Osteocyte (in vitro differentiated cells): ENCODE measurements around the gene GPC6. TPM values are rescaled to one million over a fixed set of nuclear protein-coding genes. Genes with fewer than 3 reads are reported as not detected.
A peak's percentile ranks its signal among the peaks of the same experiment; 100 is the strongest.

Experiments used
- DNase-seq: peaks from one replicate; pipeline ENCODE4 v3.0.0; 2021; ENCODE audit warnings: mixed read lengths; ENCODE audit not compliant: unreplicated experiment; ENCODE audit errors: extremely low spot score
- H3K27ac Mint-ChIP-seq: one replicate; pipeline ENCODE4 v1.8.0; 2021; ENCODE audit warnings: mild to moderate bottlenecking, mixed read lengths; ENCODE audit not compliant: unreplicated experiment
- H3K27me3 Mint-ChIP-seq: one replicate; pipeline ENCODE4 v1.8.0; 2021; ENCODE audit warnings: mixed read lengths; ENCODE audit not compliant: unreplicated experiment
- H3K36me3 Mint-ChIP-seq: one replicate; pipeline ENCODE4 v1.8.0; 2021; ENCODE audit warnings: mixed read lengths; ENCODE audit not compliant: unreplicated experiment
- H3K4me1 Mint-ChIP-seq: one replicate; pipeline ENCODE4 v1.8.0; 2021; ENCODE audit warnings: mixed read lengths; ENCODE audit not compliant: unreplicated experiment
- H3K4me3 Mint-ChIP-seq: one replicate; pipeline ENCODE4 v1.8.0; 2021; ENCODE audit warnings: mild to moderate bottlenecking, moderate library complexity, mixed read lengths; ENCODE audit not compliant: unreplicated experiment
- H3K9me3 Mint-ChIP-seq: one replicate; pipeline ENCODE4 v1.8.0; 2021; ENCODE audit warnings: mixed read lengths; ENCODE audit not compliant: unreplicated experiment
- CTCF ChIP-seq: fragments of 200-600 bp; sonication (generic); IDR thresholded peaks from 2 replicates; pipeline ENCODE4 v1.5.0; 2021; ENCODE audit warnings: antibody characterized with exemption, mild to moderate bottlenecking, moderate library complexity
- total RNA-seq: library from RNA; stranded (reverse); gene quantifications from 2 replicates; pipeline ENCODE4 v1.2.1, GENCODE V29; 2021

GPC6 gene
- total RNA-seq, 1 donor from 2014 or later = 125 TPM

GRCh38 chr13:94332359-94333096, 1105.9 kb downstream of the GPC6 start:
- H3K9me3 Mint-ChIP-seq = no peaks in the 10 kb centered on the region
- H3K4me3 Mint-ChIP-seq = no peak overlapping the region
- no peaks in the 10 kb centered on the region for H3K27me3 Mint-ChIP-seq
- H3K27ac Mint-ChIP-seq = no peak overlapping the region
- no peak for DNase-seq
- peaks cover 43% of the 10 kb centered on the region for H3K4me1 Mint-ChIP-seq
- H3K36me3 Mint-ChIP-seq = peaks cover 8% of the 10 kb centered on the region
- no peak for TF ChIP-seq CTCF

- TF ChIP-seq CTCF = no peak
- H3K9me3 Mint-ChIP-seq = no peaks in the 10 kb centered on the region
- peaks cover 37% of the 10 kb centered on the region for H3K4me1 Mint-ChIP-seq
- H3K27ac Mint-ChIP-seq = no peak overlapping the region
- peaks cover 8% of the 10 kb centered on the region for H3K36me3 Mint-ChIP-seq
- H3K27me3 Mint-ChIP-seq = no peaks in the 10 kb centered on the region
- H3K4me3 Mint-ChIP-seq = no peak overlapping the region
- no peak for DNase-seq
Observed at GRCh38 chr13:94333131-94333820, 1106.7 kb downstream of the GPC6 start.

GRCh38 chr13:94335761-94336526, 1109.3 kb downstream of the GPC6 start:
- Mint-ChIP-seq H3K27ac (peak overlapping the region; percentile 40), H3K36me3 (peaks cover 7% of the 10 kb centered on the region), H3K4me3 (no peak overlapping the region), H3K9me3 (no peaks in the 10 kb centered on the region), H3K27me3 (no peaks in the 10 kb centered on the region), H3K4me1 (peaks cover 20% of the 10 kb centered on the region)
- no peak for DNase-seq
- TF ChIP-seq CTCF = no peak

GRCh38 chr13:94339116-94339687, 1112.6 kb downstream of the GPC6 start:
- H3K27ac Mint-ChIP-seq = no peak overlapping the region
- H3K4me1 Mint-ChIP-seq = peaks cover 35% of the 10 kb centered on the region
- H3K4me3 Mint-ChIP-seq = no peak overlapping the region
- no peak for TF ChIP-seq CTCF
- DNase-seq = no peak
- H3K36me3 Mint-ChIP-seq = peaks cover 10% of the 10 kb centered on the region
- H3K9me3 Mint-ChIP-seq = no peaks in the 10 kb centered on the region
- H3K27me3 Mint-ChIP-seq = no peaks in the 10 kb centered on the region
